NCI-H69 (cell line): ENCODE data around the gene IFNA8.
"Not testable (repeated sequence)": the region's sequence is repeated elsewhere in the genome, so short reads cannot be mapped to it uniquely, and the experiment has no call there.

Experiments used
- DNase-seq: peaks from one replicate; lab custom pipeline; 2025; lab: John Stamatoyannopoulos, UW

IFNA8 gene

GRCh38 chr9:21429191-21429590 lies 20.3 kb downstream of the IFNA8 start:
- no peak for DNase-seq

DNA sequence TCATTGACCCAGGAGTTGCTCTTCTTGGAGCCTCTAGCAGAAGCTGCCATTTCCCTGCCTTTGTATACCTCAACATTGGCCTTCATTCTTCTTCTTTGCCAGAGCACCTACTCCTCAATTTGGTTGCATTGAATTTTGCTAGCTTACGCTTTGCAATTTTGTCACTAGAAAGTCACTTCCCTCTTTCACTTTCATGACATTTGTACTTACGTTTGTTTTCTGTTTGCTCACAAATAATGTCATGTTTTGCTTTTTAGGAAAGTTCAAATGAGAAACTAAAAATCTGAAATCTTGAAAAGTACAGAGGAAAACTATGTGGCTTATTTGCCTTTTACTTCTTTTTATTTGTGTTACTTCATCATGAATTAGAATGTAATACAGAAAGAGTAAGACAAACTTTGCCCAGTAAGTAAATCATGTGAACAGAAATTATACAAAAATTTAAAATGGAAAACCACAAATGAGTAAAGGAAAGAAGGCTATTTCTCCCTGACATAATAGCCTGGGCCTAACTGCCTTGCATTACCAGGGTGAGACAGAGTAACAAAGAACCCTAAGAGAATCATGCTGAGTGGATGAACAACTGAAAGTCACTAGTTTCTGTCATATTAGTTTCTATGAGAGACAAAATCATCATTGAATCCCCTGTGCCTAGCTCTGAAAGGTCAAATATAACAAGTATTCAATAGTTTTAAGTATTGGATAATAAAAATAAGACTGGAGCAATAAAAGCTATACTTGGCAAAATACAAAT lies 23.9 kb downstream of the IFNA8 start:
- DNase-seq = no peak

- DNase-seq = peak; percentile 75
Measured at GRCh38 chr9:21434202-21435014, 25.5 kb downstream of the IFNA8 start.

- not testable (repeated sequence) for DNase-seq
Measured at GRCh38 chr9:21435015-21435383, 26.1 kb downstream of the IFNA8 start.

GRCh38 chr9:21440139-21440538 lies 31.2 kb downstream of the IFNA8 start, which contains the start of gene IFNA1:
TSS of gene IFNA1 (plus strand) at chr9:21440439. CDS start at chr9:21440508, 69 bp downstream.
- DNase-seq = no peak

DNA sequence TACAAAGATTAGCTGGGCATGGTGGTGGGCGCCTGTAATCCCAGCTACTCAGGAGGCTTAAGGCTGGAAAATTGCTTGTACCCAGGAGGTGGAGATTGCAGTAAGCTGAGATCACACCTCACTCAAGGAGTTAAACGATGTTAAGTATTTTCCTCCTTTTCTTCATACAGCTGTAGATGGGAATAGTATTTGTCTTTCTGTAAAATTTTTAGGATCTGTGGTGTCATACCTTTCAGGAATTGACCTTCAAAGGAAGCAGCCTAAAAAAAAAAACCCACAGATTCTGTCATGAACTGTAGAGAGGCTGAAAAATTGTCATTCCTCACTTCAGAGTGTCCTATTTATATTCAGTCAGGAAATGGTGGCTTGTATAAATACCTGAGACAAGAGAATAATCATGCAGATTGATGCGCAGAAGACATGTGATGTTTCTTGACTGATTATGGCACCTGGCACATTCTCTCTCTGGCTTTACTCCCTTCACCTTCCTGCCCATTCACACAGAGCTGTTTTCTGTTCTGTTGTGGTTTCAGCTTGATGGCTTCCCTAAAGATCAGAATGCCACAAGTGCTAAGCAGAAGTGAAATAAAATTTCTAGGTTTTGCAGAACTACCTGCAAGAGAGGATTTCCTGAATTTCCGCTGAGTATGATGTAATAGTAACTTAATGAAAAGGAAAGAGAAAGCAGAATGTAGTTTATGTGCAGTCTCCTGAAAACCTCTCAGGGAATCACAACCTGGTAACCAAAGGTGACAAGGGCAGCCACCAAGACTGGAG lies 35.1 kb downstream of the IFNA8 start:
- DNase-seq = no peak

GRCh38 chr9:21449312-21449711 lies 40.4 kb downstream of the IFNA8 start:
- DNase-seq = not testable (repeated sequence)

DNA sequence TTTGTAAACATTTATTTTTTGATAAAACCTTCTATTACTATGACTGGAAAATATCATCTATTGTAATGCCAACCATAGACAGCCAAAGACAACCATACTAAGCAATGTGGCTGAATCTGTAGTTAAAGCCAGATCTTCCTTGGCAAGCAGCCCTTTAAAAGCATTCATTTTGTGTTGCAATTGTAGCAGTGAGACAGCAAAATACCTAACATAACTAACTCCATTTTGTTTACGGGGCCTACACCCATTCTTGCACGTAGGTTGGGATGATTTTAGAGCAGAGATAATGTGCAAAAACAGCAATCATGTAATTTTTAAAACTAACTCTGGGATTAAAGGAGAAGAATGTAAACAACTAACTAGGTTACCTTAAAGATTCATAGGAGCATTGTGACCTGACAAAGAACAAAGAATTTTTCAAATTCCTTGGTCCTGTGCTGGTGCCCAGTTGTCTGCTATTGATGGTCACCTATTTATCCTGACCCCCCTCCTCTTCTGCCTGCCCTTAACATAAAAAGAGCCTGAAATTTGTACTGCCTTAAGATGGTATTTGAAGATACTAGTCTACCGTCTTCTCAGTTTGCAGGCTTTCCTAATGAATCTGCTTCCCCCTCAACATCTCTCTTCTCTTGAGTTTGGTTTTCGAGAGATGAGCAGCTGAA lies 41.9 kb downstream of the IFNA8 start:
- DNase-seq = no peak

DNA sequence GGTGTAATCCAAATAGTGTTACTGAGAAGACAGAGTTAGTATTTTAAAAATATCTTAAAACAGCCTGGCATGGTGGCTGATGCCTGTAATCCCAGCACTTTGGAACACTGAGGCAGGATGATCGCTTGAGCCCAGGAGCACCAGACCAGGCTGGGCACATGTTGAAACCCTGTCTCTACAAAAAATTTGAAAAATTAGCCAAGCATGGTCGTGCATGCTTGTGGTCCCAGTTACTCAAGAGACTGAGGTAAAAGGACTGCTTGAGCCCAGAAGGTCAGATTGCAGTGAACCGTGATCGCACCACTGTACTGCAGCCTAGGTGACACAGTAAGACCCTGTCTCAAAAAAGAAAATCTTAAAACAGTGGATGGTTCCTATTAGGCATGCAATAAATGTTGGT lies 43.8 kb downstream of the IFNA8 start:
- no peak for DNase-seq

DNA sequence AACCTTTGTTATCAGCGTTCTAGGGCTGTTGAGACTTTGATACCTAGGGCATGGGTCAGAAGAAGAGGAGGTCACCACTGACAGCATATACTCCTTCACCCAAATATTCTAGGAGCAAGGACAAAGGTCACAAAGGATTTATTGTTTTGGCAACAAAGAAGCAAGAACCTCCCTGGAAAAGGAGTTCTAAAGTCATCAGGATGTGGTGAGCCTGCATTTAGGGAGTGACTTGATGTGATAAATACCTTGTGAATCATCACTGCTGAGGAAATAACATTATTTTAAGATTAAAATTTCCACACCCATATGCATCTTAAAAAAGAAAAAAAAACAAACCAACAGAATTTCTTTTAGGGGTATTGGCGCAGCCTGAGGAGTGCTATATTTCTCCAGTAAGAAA lies 45.2 kb downstream of the IFNA8 start:
- no peak for DNase-seq

GRCh38 chr9:21455320-21455719 lies 46.4 kb downstream of the IFNA8 start:
- DNase-seq = peak; percentile 20
